ENCODE data around the gene TTYH3. TPM values are rescaled to one million over a fixed set of nuclear protein-coding genes. Genes with fewer than 3 reads are reported as not detected.
A peak's percentile ranks its signal among the peaks of the same experiment; 100 is the strongest.
"Not testable (repeated sequence)": the region's sequence is repeated elsewhere in the genome, so short reads cannot be mapped to it uniquely, and the experiment has no call there.

The TTYH3 gene
- total RNA-seq, 1 donor from 2014 or later, result 51.7 TPM

DNA sequence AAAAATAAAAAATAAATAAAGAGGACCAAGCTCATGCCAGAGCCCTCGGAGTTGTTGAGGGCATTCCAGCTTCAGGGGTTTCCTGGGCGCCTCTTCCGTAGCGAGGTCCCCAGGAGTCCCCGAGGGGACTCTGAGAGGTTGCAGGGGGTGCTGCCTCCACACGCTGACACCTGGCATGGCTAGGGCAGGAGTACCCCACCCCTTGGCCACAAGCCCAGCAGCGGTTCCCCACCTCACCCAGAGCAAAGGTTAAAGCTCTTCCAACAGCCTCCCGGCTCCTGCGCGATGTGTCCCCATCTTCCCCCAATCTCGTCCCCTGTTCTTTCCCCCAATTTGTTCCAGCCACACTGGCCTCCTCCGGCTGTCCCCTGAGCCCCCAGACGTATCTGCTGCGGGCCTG is 60.8 kb downstream of the TTYH3 start:
- no peak for ATAC-seq
- TF ChIP-seq, protein P1, sequence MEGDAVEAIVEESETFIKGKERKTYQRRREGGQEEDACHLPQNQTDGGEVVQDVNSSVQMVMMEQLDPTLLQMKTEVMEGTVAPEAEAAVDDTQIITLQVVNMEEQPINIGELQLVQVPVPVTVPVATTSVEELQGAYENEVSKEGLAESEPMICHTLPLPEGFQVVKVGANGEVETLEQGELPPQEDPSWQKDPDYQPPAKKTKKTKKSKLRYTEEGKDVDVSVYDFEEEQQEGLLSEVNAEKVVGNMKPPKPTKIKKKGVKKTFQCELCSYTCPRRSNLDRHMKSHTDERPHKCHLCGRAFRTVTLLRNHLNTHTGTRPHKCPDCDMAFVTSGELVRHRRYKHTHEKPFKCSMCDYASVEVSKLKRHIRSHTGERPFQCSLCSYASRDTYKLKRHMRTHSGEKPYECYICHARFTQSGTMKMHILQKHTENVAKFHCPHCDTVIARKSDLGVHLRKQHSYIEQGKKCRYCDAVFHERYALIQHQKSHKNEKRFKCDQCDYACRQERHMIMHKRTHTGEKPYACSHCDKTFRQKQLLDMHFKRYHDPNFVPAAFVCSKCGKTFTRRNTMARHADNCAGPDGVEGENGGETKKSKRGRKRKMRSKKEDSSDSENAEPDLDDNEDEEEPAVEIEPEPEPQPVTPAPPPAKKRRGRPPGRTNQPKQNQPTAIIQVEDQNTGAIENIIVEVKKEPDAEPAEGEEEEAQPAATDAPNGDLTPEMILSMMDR (IDR thresholded peaks at IDR 0.05), result no peak

DNA sequence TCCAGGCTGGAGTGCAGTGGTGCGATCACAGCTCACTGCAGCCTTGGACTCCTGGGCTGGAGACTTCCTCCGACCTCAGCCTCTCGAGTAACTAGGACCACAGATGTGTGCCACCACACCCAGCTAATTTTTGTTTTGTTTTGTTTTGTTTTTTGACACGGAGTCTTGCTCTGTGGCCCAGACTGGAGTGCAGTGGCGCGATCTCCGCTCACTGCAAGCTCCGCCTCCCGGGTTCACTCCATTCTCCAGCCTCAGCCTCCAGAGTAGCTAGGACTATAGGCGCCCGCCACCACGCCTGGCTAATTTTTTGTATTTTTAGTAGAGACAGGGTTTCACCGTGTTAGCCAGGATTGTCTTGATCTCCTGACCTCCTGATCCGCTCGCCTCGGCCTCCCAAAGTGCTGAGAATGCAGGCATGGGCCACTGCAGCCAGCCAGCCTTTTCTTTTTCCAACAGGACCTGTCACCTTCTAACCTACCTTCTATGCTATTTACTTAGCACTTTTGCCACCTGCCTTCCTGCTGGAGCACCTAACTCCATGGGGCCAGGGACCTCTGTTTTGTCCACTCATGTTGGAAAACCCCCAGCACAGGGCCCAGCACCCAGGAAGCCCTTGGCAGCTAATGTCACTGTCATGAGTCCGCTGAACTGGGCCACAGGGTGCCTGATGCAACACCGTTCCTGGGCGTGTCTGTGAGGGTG is 61.8 kb downstream of the TTYH3 start:
- H3K36me3 ChIP-seq; H3K4me1 ChIP-seq; H3K27ac ChIP-seq; H3K4me3 ChIP-seq; H3K9me3 ChIP-seq; intact Hi-C loops (cut with DNase I): not testable (repeated sequence)
- DNase-seq (peak; percentile 69), ATAC-seq (peak; percentile 65 to 68)
- H3K27me3 ChIP-seq (ENCODE audit: low read depth), result peaks cover 14% of the 10 kb centered on the region

More for the DNA sequence above, 60.8 kb downstream of the TTYH3 start:
- DNase-seq, result no peak
- Histone ChIP-seq H3K27ac (no peak overlapping the region), H3K9me3 (no peaks in the 10 kb centered on the region), H3K27me3 (ENCODE audit: low read depth) (peaks cover 23% of the 10 kb centered on the region), H3K36me3 (no peaks in the 10 kb centered on the region), H3K4me3 (no peak overlapping the region), H3K4me1 (peaks cover 16% of the 10 kb centered on the region)
- intact Hi-C loops (cut with DNase I), result no loop called here

DNA sequence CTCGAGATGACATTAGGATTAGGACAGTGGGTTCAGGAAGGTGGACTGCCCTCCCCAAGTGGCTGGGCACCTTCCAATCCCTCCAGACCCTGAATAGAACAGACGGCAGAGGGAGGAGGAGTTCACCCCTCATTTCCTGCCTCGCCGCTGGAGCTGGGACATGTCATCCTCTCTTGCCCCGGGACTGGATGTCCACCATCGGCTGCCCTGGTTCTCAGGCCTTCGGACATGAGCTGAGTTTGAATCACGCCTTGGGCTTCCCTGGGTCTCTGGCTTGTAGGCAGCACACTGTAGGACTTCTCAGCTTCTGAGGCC is 62.3 kb downstream of the TTYH3 start:
- intact Hi-C loops (cut with DNase I); H3K4me3 ChIP-seq; H3K36me3 ChIP-seq; H3K4me1 ChIP-seq; H3K9me3 ChIP-seq; DNase-seq; H3K27ac ChIP-seq; H3K27me3 ChIP-seq (ENCODE audit: low read depth); ATAC-seq: not testable (repeated sequence)

DNA sequence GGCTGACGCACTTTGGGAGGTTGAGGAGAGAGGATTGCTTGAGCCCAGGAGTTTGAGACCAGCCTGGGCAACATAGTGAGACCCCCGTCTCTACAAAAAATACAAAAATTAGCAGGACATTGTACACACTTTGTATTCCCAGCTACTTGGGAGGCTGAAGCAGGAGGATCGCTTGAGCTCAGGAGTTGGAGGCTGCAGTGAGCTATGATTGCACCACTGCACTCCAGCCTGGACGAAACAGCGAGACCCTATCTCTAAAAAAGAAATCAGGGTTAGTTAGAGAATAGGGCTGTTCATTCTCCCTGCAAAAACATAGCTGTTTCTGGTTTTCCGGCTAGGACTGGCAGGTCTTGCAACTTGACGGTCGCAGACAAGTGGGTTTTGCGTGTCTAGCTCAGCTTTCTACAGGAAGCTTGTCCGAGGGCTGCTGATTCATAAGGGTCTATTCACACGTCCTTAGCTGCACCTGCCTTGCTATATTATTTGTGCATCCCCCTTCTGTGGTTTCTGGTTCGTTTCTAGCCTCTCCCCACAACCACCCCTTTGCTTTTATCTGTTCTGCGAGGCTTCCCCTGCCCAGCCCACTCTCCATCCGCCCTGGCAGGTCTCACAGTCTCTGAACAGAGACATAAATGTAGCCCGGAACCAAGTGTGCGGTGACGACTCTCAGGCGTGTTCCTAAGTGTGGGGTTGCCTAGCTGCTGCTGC is 66.9 kb downstream of the TTYH3 start:
- TF ChIP-seq, protein P1 (IDR thresholded peaks at IDR 0.05), result no peak
- Histone ChIP-seq H3K27me3 (ENCODE audit: low read depth) (peaks cover 4% of the 10 kb centered on the region), H3K36me3 (no peaks in the 10 kb centered on the region), H3K4me3 (no peak overlapping the region), H3K4me1 (no peaks in the 10 kb centered on the region), H3K9me3 (no peaks in the 10 kb centered on the region), H3K27ac (no peak overlapping the region)
- ATAC-seq (peak; percentile 15 to 58), DNase-seq (no peak)
- intact Hi-C loops (cut with DNase I), result no loop called here

DNA sequence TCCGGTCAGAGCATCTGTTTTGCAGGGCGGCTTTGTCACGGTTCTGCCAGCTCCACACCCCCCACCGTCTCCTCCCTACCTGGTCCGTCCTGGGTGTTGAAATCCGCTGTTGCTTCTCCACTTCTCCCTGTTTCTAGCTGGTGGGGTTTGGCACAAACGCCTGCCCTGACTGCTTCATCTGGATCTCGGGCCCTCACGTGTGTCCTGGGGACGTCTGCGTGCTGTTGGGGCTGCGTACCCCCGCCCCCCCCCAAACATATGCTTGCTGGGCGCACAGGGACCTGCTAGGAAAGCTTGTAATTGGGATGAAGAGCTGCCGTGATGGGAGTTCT is 67.5 kb downstream of the TTYH3 start:
- peaks cover 4% of the 10 kb centered on the region for H3K27me3 ChIP-seq (ENCODE audit: low read depth)
- H3K9me3 ChIP-seq, result no peaks in the 10 kb centered on the region
- intact Hi-C loops (cut with DNase I), result no loop called here
- H3K4me1 ChIP-seq, result no peaks in the 10 kb centered on the region
- no peak overlapping the region for H3K4me3 ChIP-seq
- TF ChIP-seq, protein P1 (IDR thresholded peaks at IDR 0.05), result no peak
- ATAC-seq (no peak), DNase-seq (no peak)
- H3K27ac ChIP-seq, result no peak overlapping the region
- no peaks in the 10 kb centered on the region for H3K36me3 ChIP-seq

DNA sequence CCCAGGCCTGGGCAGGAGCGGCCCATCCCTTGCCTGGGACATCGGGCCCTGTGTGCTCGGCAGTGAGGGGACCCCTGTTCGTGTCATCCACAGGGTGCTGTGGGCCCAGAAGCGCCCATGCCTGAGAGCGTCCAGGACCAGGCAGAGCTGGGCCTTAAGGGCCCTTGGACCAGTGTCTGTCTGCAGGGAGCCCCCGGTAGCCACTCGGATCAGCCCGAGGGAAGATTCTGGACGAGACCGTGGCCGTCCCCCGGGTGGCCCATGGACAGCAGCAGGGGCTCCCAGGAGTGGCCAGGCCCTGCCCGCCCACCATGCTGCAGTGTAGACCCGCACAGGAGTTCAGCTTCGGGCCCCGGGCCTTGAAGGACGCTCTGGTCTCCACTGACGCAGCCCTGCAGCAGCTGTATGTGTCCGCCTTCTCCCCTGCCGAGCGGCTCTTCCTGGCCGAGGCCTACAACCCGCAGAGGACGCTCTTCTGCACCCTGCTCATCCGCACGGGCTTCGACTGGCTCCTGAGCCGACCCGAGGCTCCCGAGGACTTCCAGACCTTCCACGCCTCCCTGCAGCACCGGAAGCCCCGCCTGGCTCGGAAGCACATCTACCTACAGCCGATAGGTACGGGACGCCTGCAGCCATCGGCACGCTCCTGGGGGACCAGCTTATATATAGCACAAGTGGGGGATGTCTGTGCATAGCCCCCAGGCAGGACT is 68.5 kb downstream of the TTYH3 start:
- TF ChIP-seq, protein P1 (IDR thresholded peaks at IDR 0.05), result no peak
- DNase-seq (no peak), ATAC-seq (no peak)
- intact Hi-C loops (cut with DNase I), result no loop called here
- H3K4me1 ChIP-seq, result no peaks in the 10 kb centered on the region
- no peaks in the 10 kb centered on the region for H3K9me3 ChIP-seq
- no peak overlapping the region for H3K27ac ChIP-seq
- H3K27me3 ChIP-seq (ENCODE audit: low read depth), result peaks cover 4% of the 10 kb centered on the region
- H3K36me3 ChIP-seq, result no peaks in the 10 kb centered on the region
- no peak overlapping the region for H3K4me3 ChIP-seq
